HG03064 (cell line): Measurements from ENCODE around the gene FHOD3.

Source experiments
- ATAC-seq: cut with Tn5 transposase; IDR thresholded peaks from one replicate; pipeline ENCODE4 v1.9.1; 2021; ENCODE audit warnings: low read depth; ENCODE audit not compliant: unreplicated experiment

The FHOD3 gene

GRCh38 chr18:36464126-36464651 is 166.7 kb downstream of the FHOD3 start:
- ATAC-seq, result no peak

GRCh38 chr18:36465276-36465675 is 167.8 kb downstream of the FHOD3 start:
- ATAC-seq, result no peak

- no peak for ATAC-seq
Observed at GRCh38 chr18:36465970-36466369, 168.5 kb downstream of the FHOD3 start.

- no peak for ATAC-seq
Observed at GRCh38 chr18:36467614-36468013, 170.1 kb downstream of the FHOD3 start.

GRCh38 chr18:36468161-36468560 is 170.6 kb downstream of the FHOD3 start:
- ATAC-seq, result no peak

GRCh38 chr18:36469461-36469860 is 171.9 kb downstream of the FHOD3 start:
- ATAC-seq, result no peak

- ATAC-seq, result no peak
Observed at GRCh38 chr18:36470896-36471295, 173.4 kb downstream of the FHOD3 start.

- ATAC-seq, result no peak
Observed at GRCh38 chr18:36471393-36471792, 173.9 kb downstream of the FHOD3 start.

- no peak for ATAC-seq
Observed at GRCh38 chr18:36476433-36476832, 178.9 kb downstream of the FHOD3 start.

GRCh38 chr18:36477776-36478175 is 180.3 kb downstream of the FHOD3 start:
- ATAC-seq, result no peak

- ATAC-seq, result no peak
Observed at GRCh38 chr18:36481201-36481657, 183.7 kb downstream of the FHOD3 start.

GRCh38 chr18:36481935-36482334 is 184.4 kb downstream of the FHOD3 start:
- ATAC-seq, result no peak

GRCh38 chr18:36484591-36484990 is 187.1 kb downstream of the FHOD3 start:
- no peak for ATAC-seq

GRCh38 chr18:36485772-36486171 is 188.3 kb downstream of the FHOD3 start:
- no peak for ATAC-seq

GRCh38 chr18:36488131-36488530 is 190.6 kb downstream of the FHOD3 start:
- ATAC-seq, result no peak

- ATAC-seq, result no peak
Observed at GRCh38 chr18:36490897-36491296, 193.4 kb downstream of the FHOD3 start.

- no peak for ATAC-seq
Observed at GRCh38 chr18:36492604-36493329, 195.3 kb downstream of the FHOD3 start.

- ATAC-seq, result no peak
Observed at GRCh38 chr18:36493349-36494159, 196.0 kb downstream of the FHOD3 start.

- ATAC-seq, result no peak
Observed at GRCh38 chr18:36494160-36494437, 196.6 kb downstream of the FHOD3 start.

GRCh38 chr18:36496022-36496421 is 198.5 kb downstream of the FHOD3 start:
- no peak for ATAC-seq

- peak; percentile 49 for ATAC-seq
Observed at GRCh38 chr18:36499938-36500337, 202.4 kb downstream of the FHOD3 start.

- ATAC-seq, result no peak
Observed at GRCh38 chr18:36501100-36501499, 203.6 kb downstream of the FHOD3 start.
